Measurements from ENCODE around the gene TMEM59L.
A peak's percentile ranks its signal among the peaks of the same experiment; 100 is the strongest.

The TMEM59L gene

DNA sequence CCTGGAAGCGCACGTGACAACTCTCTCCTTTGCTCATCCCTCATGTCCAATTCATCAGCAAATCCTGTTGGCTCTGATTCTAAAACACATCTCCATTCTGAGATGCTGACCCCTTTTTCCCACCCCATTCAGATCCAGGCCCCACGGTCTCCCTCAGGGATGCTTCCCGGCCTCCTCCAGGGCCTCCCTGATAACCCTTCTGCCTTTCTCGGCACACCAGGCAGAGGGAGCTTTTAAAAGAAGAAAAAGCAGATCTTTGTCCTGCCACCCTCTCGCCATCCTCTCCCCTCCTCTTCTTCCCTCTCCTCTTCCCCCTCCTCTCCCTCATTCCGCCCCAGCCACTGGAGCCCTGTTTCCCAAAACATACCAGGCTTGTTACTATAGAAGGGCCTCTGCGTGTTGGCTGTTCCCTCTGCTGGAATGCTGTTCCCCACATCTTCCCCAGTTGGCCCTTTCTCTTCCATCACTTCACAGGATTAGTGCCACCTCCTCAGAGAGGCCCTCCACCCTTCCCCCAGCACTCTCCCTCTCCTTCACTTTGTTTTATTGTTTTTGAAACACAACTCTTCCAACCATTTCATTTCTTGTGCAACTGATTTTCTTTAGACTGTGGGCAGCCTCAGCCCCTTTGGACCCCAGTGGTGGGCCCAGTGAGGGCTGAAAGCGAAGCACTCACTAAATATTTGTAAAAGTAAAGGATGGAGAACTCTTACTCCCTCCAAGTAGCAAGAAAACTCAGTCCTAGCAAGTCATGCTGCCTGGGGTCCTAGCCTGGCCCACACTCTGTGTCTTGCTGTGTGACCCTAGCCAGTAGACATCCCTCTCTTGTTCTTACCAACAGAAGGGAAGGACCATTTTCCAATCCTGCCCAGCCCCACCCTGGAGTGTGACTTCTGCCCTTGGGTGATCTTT, 3.6 kb upstream of the TMEM59L start:
- DNase-seq (ENCODE audit: low read depth): no peak

DNA sequence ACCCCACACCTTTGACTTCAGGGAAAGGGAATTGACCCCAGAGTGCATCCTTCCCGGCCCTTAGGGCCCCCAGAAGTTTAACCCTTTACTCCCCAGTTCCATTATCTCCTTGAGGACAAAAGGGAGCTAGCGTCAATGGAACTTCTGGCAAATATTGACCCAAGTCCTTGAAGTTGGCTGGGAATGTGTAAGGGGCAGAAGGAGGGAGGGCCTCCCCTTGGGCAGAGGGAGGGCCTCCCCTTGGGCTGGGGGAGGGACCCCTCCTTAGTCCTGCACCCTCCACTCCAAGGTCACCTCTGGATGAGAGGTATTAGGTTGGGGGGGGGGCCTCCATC, 3.0 kb upstream of the TMEM59L start:
- no peak for DNase-seq (ENCODE audit: low read depth)

GRCh38 chr19:18610245-18610555, 2.5 kb upstream of the TMEM59L start:
- DNase-seq (ENCODE audit: low read depth): no peak

DNA sequence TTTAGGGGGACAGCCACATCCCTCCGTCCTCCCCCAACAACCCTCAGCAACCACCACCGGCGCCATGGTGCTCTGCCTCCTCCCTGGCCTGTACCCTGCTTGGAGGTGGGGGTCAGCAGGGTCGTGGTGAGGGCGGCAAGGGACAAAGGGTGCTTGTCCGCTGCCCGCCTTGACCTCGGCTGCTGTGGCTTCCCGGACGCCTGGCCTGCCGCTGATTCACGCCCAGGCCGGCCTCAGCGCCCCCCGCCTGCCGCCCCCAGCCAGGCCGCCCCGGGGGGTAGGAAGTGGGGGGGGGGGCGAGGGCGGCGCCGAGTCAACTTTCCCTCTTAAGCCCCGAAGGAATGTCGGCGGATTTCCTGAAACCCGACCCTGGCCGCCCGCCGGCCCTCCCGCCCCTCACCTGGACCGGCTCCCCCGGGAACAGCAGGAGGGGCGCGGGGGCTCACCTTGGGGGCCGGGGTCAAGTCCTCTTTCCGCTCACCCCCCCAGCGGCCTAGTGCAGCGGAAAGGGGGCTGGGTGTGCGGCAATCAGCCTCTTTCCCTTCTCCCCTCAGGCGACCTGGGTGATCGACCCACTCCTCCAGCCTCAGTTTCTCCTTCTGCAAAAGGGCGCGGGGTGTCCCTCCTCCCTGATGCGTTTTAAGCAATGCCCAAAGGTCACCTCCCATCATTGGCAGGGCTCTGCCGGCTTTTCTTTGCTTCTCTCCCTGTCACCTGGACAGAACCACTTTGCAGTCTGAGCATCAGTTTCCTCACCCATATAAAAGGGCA, 1.9 kb upstream of the TMEM59L start:
- DNase-seq (ENCODE audit: low read depth): no peak

DNA sequence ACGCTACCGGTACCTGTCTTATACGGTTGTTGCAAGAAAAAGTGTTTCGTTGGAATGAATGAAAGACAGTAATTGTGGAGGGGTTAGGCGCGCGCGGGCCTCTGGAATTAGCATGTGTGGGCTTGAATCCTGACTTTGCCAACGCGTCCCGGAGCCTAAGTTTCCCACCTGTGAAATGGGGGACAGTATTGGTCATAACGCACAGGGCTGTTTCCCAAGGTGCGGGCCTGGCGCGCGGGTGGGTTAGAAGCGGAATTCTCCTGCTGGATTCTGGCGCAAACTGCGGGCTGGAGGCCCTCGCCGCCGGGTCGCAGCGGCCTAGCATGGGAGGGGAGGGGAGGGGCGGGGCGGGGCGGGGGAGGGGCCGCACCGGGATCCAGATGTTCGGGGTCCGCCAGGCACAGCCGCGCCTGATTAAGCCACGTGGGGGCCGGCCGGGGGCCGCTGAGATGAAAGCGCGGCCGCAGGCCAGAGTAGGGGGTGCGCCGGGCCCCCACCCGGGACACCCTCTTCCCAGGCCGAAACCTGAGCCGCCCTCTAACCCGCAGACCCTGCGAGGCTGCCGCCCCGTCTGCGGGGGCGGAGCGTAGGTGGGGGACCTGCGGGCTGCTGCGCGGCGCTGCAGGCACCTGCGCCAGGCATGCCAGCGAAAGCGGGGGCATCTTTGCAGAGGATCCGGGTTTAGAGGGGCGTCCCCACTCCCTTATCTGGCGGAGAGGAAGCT, 1.2 kb upstream of the TMEM59L start:
- DNase-seq (ENCODE audit: low read depth): no peak

DNA sequence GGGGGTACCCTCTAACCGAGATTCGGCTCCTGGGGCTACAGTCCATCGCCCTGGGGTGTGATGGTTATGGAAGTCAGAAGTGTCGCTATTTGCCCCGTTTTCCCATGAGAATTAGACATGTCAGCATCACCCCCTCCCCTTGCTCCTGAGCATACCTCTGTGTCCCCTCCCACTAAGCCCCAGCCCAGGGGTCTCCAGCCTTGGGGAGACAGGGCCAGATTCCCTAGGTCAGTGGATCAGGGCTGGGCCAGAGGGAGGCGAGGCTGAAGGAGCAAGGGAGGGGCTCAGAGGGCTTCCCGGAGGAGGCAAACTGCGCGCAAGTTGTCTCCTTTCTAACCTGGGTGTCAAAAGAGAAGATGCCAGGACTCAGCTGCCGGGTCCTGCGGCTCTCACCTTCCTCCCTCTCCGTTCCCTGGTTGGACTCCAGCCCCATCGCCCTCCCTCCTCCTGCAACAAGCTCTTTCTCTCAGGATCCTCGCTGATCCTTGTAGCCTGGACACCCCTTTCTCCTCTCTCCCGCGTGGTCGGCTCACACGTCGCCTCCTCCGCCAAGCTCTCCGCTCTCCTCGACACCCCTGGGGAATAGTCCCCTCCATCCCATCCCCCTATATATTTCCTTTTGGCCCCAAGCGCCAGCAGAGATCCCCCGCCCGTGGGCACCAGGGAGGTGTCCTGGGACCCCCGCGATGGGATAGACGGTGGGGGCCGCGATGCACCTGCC, 459 bp upstream of the TMEM59L start:
- DNase-seq (ENCODE audit: low read depth): no peak

- no peak for DNase-seq (ENCODE audit: low read depth)
Observed at GRCh38 chr19:18613589-18614234, 1.0 kb downstream of the TMEM59L start.

DNA sequence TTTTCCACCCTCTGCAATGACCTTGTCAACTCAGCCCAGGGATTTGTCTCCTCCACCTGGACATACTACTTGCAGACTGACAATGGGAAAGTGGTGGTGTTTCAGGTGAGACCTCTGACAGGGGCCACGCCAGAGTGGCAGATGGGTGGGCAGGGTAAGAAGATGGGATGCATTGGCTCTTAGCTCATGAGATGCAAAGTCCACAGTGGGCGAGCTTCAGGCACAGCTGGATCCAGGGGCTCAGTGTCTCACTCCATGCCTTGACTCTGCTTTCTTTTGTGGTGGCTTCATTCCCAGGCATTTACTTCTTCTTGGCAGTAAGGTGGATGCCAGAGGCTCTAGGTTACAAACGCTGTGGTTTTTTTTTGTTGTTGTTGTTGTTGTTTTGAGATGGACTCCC, 3.4 kb downstream of the TMEM59L start:
- DNase-seq (ENCODE audit: low read depth): no peak

GRCh38 chr19:18617562-18617961, 4.9 kb downstream of the TMEM59L start:
- DNase-seq (ENCODE audit: low read depth): no peak

DNA sequence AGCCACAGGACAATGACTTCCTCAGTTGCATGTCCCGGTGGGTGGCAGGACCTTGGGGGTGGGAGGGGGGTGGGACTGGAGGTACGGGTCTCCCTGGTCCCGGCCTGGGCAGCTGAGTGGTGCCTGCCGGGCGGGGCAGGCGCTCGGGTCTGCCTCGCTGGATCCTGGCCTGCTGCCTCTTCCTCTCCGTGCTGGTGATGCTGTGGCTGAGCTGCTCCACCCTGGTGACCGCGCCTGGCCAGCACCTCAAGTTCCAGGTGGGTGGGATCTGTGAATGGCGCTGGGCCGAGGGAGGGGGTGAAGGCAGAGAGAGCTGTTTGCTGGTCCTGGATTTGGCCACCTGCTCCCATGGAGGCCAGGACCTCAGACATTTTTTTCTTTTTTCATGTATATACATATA, 5.6 kb downstream of the TMEM59L start:
- no peak for DNase-seq (ENCODE audit: low read depth)

- no peak for DNase-seq (ENCODE audit: low read depth)
Observed at GRCh38 chr19:18620311-18620710, 7.6 kb downstream of the TMEM59L start.

GRCh38 chr19:18620902-18621301, 8.2 kb downstream of the TMEM59L start:
- no peak for DNase-seq (ENCODE audit: low read depth)

- DNase-seq (ENCODE audit: low read depth): no peak
Observed at GRCh38 chr19:18626906-18627305, 14.2 kb downstream of the TMEM59L start.

- DNase-seq (ENCODE audit: low read depth): no peak
Observed at GRCh38 chr19:18629166-18630088, 16.8 kb downstream of the TMEM59L start.

- no peak for DNase-seq (ENCODE audit: low read depth)
Observed at GRCh38 chr19:18633321-18633720, 20.7 kb downstream of the TMEM59L start.

DNA sequence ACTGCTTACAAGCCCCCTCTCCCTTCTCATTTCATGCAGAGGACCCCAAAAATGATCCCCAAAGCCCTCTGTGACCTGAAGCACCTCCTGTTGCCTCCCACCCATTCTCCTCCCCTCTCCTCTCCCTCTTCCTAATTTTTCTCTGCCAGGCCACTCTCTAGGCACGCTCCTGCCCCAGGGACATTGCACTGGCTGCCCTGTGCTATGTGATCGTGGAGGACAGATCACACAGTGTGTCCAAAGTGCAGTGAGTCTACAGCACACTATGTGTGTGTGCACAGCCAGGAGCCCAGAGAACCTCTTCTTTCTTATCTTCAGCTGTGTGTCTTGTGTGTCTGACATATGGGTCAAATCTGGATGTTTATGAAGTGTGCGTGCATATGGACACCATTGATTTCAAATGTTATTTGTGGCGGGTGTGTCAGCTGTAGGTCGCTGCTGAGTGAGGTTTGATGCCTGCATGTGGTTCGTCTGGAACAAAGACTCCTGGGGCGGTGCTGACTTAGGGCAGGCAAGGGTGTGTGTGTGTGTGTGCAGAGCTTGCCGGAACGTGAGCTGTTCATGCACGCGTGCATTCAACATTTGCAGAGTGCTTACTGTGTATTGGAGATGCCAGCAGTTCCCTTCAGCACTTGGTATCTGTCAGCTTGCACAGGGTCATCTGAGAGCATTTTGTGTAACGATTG, 22.1 kb downstream of the TMEM59L start:
- DNase-seq (ENCODE audit: low read depth): no peak

GRCh38 chr19:18635831-18636182, 23.1 kb downstream of the TMEM59L start:
- DNase-seq (ENCODE audit: low read depth): no peak

- DNase-seq (ENCODE audit: low read depth): peak; percentile 98
Observed at GRCh38 chr19:18636183-18636968, 23.7 kb downstream of the TMEM59L start.

- no peak for DNase-seq (ENCODE audit: low read depth)
Observed at GRCh38 chr19:18636969-18637629, 24.4 kb downstream of the TMEM59L start, which contains the start of gene KLHL26. KLHL26 (plus strand) TSS chr19:18637028; CDS start chr19:18637055, 27 bp downstream.

Measured in iris pigment epithelial cell (primary cell).